CD4-positive, alpha-beta T cell treated with Interferon gamma for 1 hour (primary cell): Measurements from ENCODE around the gene CWC22.
"Not testable (repeated sequence)": the region's sequence is repeated elsewhere in the genome, so short reads cannot be mapped to it uniquely, and the experiment has no call there.

Experiments
- DNase-seq: peaks from one replicate; pipeline ENCODE4 v3.0.0-alpha.2; 2020

CWC22 gene

GRCh38 chr2:179949438-179949837 lies 57.7 kb downstream of the CWC22 start:
- DNase-seq, result no peak

GRCh38 chr2:179948058-179948457 lies 59.0 kb downstream of the CWC22 start:
- DNase-seq, result no peak

GRCh38 chr2:179946810-179947615 lies 60.1 kb downstream of the CWC22 start:
- no peak for DNase-seq

- DNase-seq, result no peak
These were observed 60.8 kb downstream of the CWC22 start for GRCh38 chr2:179946346-179946745.

GRCh38 chr2:179939259-179939658 lies 67.8 kb downstream of the CWC22 start:
- no peak for DNase-seq

- no peak for DNase-seq
These were observed 69.1 kb downstream of the CWC22 start for GRCh38 chr2:179938026-179938425.

GRCh38 chr2:179936654-179937053 lies 70.4 kb downstream of the CWC22 start:
- DNase-seq, result no peak

GRCh38 chr2:179936141-179936540 lies 71.0 kb downstream of the CWC22 start:
- no peak for DNase-seq

GRCh38 chr2:179932786-179933185 lies 74.3 kb downstream of the CWC22 start:
- DNase-seq, result no peak

GRCh38 chr2:179931502-179931901 lies 75.6 kb downstream of the CWC22 start:
- no peak for DNase-seq

- not testable (repeated sequence) for DNase-seq
These were observed 77.1 kb downstream of the CWC22 start for GRCh38 chr2:179929997-179930396.

GRCh38 chr2:179927041-179927440 lies 80.1 kb downstream of the CWC22 start:
- no peak for DNase-seq

GRCh38 chr2:179925713-179926112 lies 81.4 kb downstream of the CWC22 start:
- no peak for DNase-seq

GRCh38 chr2:179917272-179917671 lies 89.8 kb downstream of the CWC22 start:
- no peak for DNase-seq

GRCh38 chr2:179915395-179915992 lies 91.6 kb downstream of the CWC22 start:
- DNase-seq, result no peak

GRCh38 chr2:179913809-179914208 lies 93.3 kb downstream of the CWC22 start:
- DNase-seq, result no peak

- DNase-seq, result no peak
These were observed 95.5 kb downstream of the CWC22 start for GRCh38 chr2:179911569-179911968.

GRCh38 chr2:179910735-179911113 lies 96.4 kb downstream of the CWC22 start:
- DNase-seq, result no peak

- DNase-seq, result no peak
These were observed 97.0 kb downstream of the CWC22 start for GRCh38 chr2:179909845-179910734.

- DNase-seq, result no peak
These were observed 106.4 kb downstream of the CWC22 start for GRCh38 chr2:179900655-179901054.

- DNase-seq, result no peak
These were observed 107.4 kb downstream of the CWC22 start for GRCh38 chr2:179899666-179900065.

GRCh38 chr2:179898873-179899272 lies 108.2 kb downstream of the CWC22 start:
- no peak for DNase-seq
